ENCODE measurements around the gene BCO1.

- TF ChIP-seq CTCF (IDR thresholded peaks at IDR 0.05) (no peak), POLR2A (IDR thresholded peaks at IDR 0.05) (no peak)
These were observed 82.5 kb downstream of the BCO1 start for GRCh38 chr16:81321039-81321438.

Data from prostate gland (tissue), 2 donors.